GM12878 (cell line): ENCODE data around the gene CCNL2. TPM values are rescaled to one million over a fixed set of nuclear protein-coding genes. Genes with fewer than 3 reads are reported as not detected.

ENCODE experiments used
- ATF3 ChIP-seq: IDR thresholded peaks from 2 replicates; pipeline ENCODE4 v1.6.1; 2011; ENCODE audit warnings: low read depth, mild to moderate bottlenecking, low read length, moderate library complexity, borderline replicate concordance; ENCODE audit errors: extremely low read depth
- ATF7 ChIP-seq: fragments of 450-650 bp; IDR thresholded peaks from 2 replicates; pipeline ENCODE4 v1.6.1; 2016; ENCODE audit warnings: low read depth, mild to moderate bottlenecking
- CBFB ChIP-seq: IDR thresholded peaks from 2 replicates; pipeline ENCODE4 v1.6.1; 2016; ENCODE audit warnings: antibody characterized with exemption, low read depth
- CREM ChIP-seq: IDR thresholded peaks from 2 replicates; pipeline ENCODE4 v1.6.1; 2014; ENCODE audit warnings: antibody characterized with exemption, low read depth
- E4F1 ChIP-seq: fragments of 450-650 bp; IDR thresholded peaks from 2 replicates; pipeline ENCODE4 v1.6.1; 2018; ENCODE audit warnings: borderline replicate concordance, mild to moderate bottlenecking; ENCODE audit not compliant: partially characterized antibody
- GATAD2B ChIP-seq: fragments of 450-650 bp; conservative IDR thresholded peaks from 2 replicates; pipeline ENCODE4 v1.6.1; 2017; ENCODE audit warnings: low read depth, mild to moderate bottlenecking, moderate library complexity
- HCFC1 ChIP-seq: fragments of 150-350 bp; IDR thresholded peaks from 2 replicates; pipeline ENCODE4 v1.6.1; 2014; ENCODE audit warnings: low read length
- LARP7 ChIP-seq: fragments of 450-650 bp; IDR thresholded peaks from 2 replicates; pipeline ENCODE4 v1.6.1; 2017; ENCODE audit warnings: mild to moderate bottlenecking
- MEF2B ChIP-seq: fragments of 450-650 bp; IDR thresholded peaks from 2 replicates; pipeline ENCODE4 v1.6.1; 2018; ENCODE audit warnings: mild to moderate bottlenecking, moderate library complexity; ENCODE audit not compliant: partially characterized antibody, poor library complexity, severe bottlenecking
- NR2C2 ChIP-seq: IDR thresholded peaks from 2 replicates; pipeline ENCODE4 v1.6.1; 2011; ENCODE audit warnings: borderline replicate concordance, low read depth; ENCODE audit not compliant: control insufficient read depth, insufficient read length
- NR2F1 ChIP-seq: fragments of 450-650 bp; conservative IDR thresholded peaks from 2 replicates; pipeline ENCODE4 v1.6.1; 2017; ENCODE audit warnings: mild to moderate bottlenecking
- REST ChIP-seq: IDR thresholded peaks from 2 replicates; pipeline ENCODE4 v1.6.1; 2012; ENCODE audit warnings: mild to moderate bottlenecking, low read depth, low read length
- RFX5 ChIP-seq: IDR thresholded peaks from 2 replicates; pipeline ENCODE4 v1.6.1; 2011; ENCODE audit warnings: low read depth, low read length, improper control_type of control experiment
- SIX5 ChIP-seq: IDR thresholded peaks from 2 replicates; pipeline ENCODE4 v1.6.1; 2011; ENCODE audit warnings: mild to moderate bottlenecking, low read depth, low read length, moderate library complexity; ENCODE audit not compliant: severe bottlenecking
- SREBF1 ChIP-seq: IDR thresholded peaks from 2 replicates; pipeline ENCODE4 v1.6.1; 2012; ENCODE audit warnings: mild to moderate bottlenecking, low read length
- SUPT20H ChIP-seq: IDR thresholded peaks from 2 replicates; pipeline ENCODE4 v1.6.1; 2011; ENCODE audit warnings: low read depth, mild to moderate bottlenecking, low read length, moderate library complexity, borderline replicate concordance; ENCODE audit not compliant: control insufficient read depth
- TARDBP ChIP-seq: IDR thresholded peaks from 2 replicates; pipeline ENCODE4 v1.6.1; 2016; ENCODE audit warnings: borderline replicate concordance
- ZBED1 ChIP-seq: IDR thresholded peaks from 2 replicates; pipeline ENCODE4 v1.6.1; 2016; ENCODE audit warnings: borderline replicate concordance
- ZNF24 ChIP-seq: fragments of 450-650 bp; IDR thresholded peaks from 2 replicates; pipeline ENCODE4 v1.6.1; 2017; ENCODE audit warnings: antibody characterized with exemption, mild to moderate bottlenecking
- ZNF384 ChIP-seq: IDR thresholded peaks from 2 replicates; pipeline ENCODE4 v1.6.1; 2012; ENCODE audit warnings: low read depth, mild to moderate bottlenecking, low read length, improper control_type of control experiment, borderline replicate concordance
- polyA plus RNA-seq, 11 experiments: library from polyadenylated mRNA; depleted of rRNA in 4 of 11; unstranded in 6 of 11; stranded (reverse) in 5 of 11; fragments of >200 nt; fragmentation: Nextera tagmentation in 4 of 11; fragmentation: Illumina TruSeq in 1 of 11; extraction: Ambion mirVana in 4 of 11; extraction: Trizol in 1 of 11; gene quantifications; 1 replicate in 1 of 11; 2 replicates in 10 of 11; pipeline versions ENCODE4 v1.2.1 to v1.2.3, GENCODE V29; 2011 to 2016; ENCODE audit warnings: inconsistent platforms in 2 of 11, missing spikeins in 2 of 11, low read depth in 1 of 11
- total RNA-seq, 4 experiments: library from RNA; depleted of rRNA in 3 of 4; stranded (reverse); fragments of >200 nt in 3 of 4; fragmentation: Illumina TruSeq in 1 of 4; extraction: Trizol in 1 of 4; gene quantifications; 2 replicates each; pipeline versions ENCODE4 v1.2.1 to v1.2.3, GENCODE V29; 2013 to 2021

Gene CCNL2
- total and polyA plus RNA-seq, 10 of the 15 experiments (the other 5 are each of a cell fraction or from before 2014, with no cell fraction given) = 2.1 to 143 (median 101) TPM

- TF ChIP-seq E4F1 (peak; percentile 49), SIX5 (peak; percentile 80), ZNF24 (no peak), CBFB (peak; percentile 67), ATF7 (no peak), LARP7 (peak; percentile 59), CREM (peak; percentile 87), GATAD2B (peak; percentile 76), ATF3 (peak; percentile 25; the same call in 1 of the 2 replicates), HCFC1 (peak; percentile 88), ZBED1 (no peak), NR2F1 (peak; percentile 90), SREBF1 (peak; percentile 92), NR2C2 (peak; percentile 99), SUPT20H (no peak), MEF2B (no peak), REST (0 out of 2 replicates have a peak, but pooled peaks have one; percentile 3), TARDBP (peak; percentile 83; the same call in 1 of the 2 replicates), ZNF384 (no peak), RFX5 (peak; percentile 29; the same call in 1 of the 2 replicates)
These were observed 7.9 kb upstream of the CCNL2 start, which contains the start of gene MRPL20 (continued) for GRCh38 chr1:1406821-1407635.
